HepG2 (cell line): ENCODE data around the gene MAML1. TPM values are rescaled to one million over a fixed set of nuclear protein-coding genes. Genes with fewer than 3 reads are reported as not detected.

Source experiments
- ATF1 ChIP-seq: IDR thresholded peaks from 2 replicates; pipeline ENCODE4 v1.6.1; 2016; ENCODE audit warnings: mild to moderate bottlenecking, control low read depth
- GATA4 ChIP-seq: sonication (generic); IDR thresholded peaks from 2 replicates; pipeline ENCODE4 v1.6.1; 2016; ENCODE audit warnings: antibody characterized with exemption, low read depth, borderline replicate concordance
- HES4 ChIP-seq: sonication (generic); formaldehyde crosslinking; IDR thresholded peaks from 2 replicates; pipeline ENCODE4 v1.9.0; 2021; ENCODE audit warnings: mild to moderate bottlenecking, missing genetic modification reagents, borderline replicate concordance
- HOXA3 ChIP-seq: sonication (generic); formaldehyde crosslinking; IDR thresholded peaks from 2 replicates; pipeline ENCODE4 v1.5.0; 2020; ENCODE audit warnings: missing genetic modification reagents
- TAF1 ChIP-seq: sonication (generic); formaldehyde crosslinking; IDR thresholded peaks from 2 replicates; pipeline ENCODE4 v1.4.0; 2020; ENCODE audit warnings: missing genetic modification reagents
- ZNF331 ChIP-seq: sonication (generic); formaldehyde crosslinking; IDR thresholded peaks from 2 replicates; pipeline ENCODE4 v1.4.0; 2020; ENCODE audit warnings: missing genetic modification reagents
- ZNF773 ChIP-seq: sonication (generic); formaldehyde crosslinking; IDR thresholded peaks from 2 replicates; pipeline ENCODE4 v1.4.0; 2020; ENCODE audit warnings: missing genetic modification reagents, borderline replicate concordance
- polyA plus RNA-seq, 8 experiments: library from polyadenylated mRNA; depleted of rRNA in 3 of 8; stranded (reverse) in 7 of 8; unstranded in 1 of 8; fragments of >200 nt; fragmentation: Illumina TruSeq in 4 of 8; extraction: Trizol in 4 of 8; gene quantifications; 2 replicates each; pipeline versions ENCODE4 v1.2.1 to v1.2.3, GENCODE V29; 2011 to 2016; ENCODE audit warnings: low read depth in 4 of 8, missing spikeins in 1 of 8, mixed read lengths in 1 of 8; ENCODE audit not compliant: insufficient read depth in 1 of 8
- total RNA-seq, 5 experiments: library from RNA; depleted of rRNA; stranded (reverse); fragments of >200 nt; fragmentation: Illumina TruSeq; extraction: Trizol; gene quantifications; 2 replicates each; pipeline ENCODE4 v1.2.3, GENCODE V29; 2016; ENCODE audit warnings: low read depth in 1 of 5
- TF ChIP-seq, protein P1 (sequence below): sonication (generic); formaldehyde crosslinking; IDR thresholded peaks from 2 replicates; pipeline ENCODE4 v1.4.0; 2020; ENCODE audit warnings: missing genetic modification reagents
- TF ChIP-seq, protein P2 (sequence below): sonication (generic); formaldehyde crosslinking; IDR thresholded peaks from 2 replicates; pipeline ENCODE4 v1.4.0; 2020; ENCODE audit warnings: missing genetic modification reagents
- TF ChIP-seq, protein P3 (sequence below): sonication (generic); formaldehyde crosslinking; IDR thresholded peaks from 2 replicates; pipeline ENCODE4 v1.4.0; 2020; ENCODE audit warnings: missing genetic modification reagents
- TF ChIP-seq, protein P4 (sequence below): IDR thresholded peaks from 2 replicates; pipeline ENCODE4 v1.6.1; 2018; ENCODE audit warnings: missing genetic modification reagents, mild to moderate bottlenecking, missing compliant biosample characterization
- TF ChIP-seq, protein P5 (sequence below): sonication (generic); formaldehyde crosslinking; IDR thresholded peaks from 2 replicates; pipeline ENCODE4 v1.5.0; 2020; ENCODE audit warnings: missing genetic modification reagents
- TF ChIP-seq, protein P6 (sequence below), 2 experiments: sonication (generic) in 1 of 2; formaldehyde crosslinking in 1 of 2; IDR thresholded peaks; 2 replicates each; pipeline versions ENCODE4 v1.5.1 to v1.6.1; 2011 to 2020; ENCODE audit warnings: borderline replicate concordance in 1 of 2, low read depth in 1 of 2, low read length in 1 of 2, mild to moderate bottlenecking in 1 of 2, missing genetic modification reagents in 1 of 2, moderate library complexity in 1 of 2

Gene MAML1
- total and polyA plus RNA-seq, 2 of the 13 experiments (the other 11 are each of a cell fraction or from before 2014, with no cell fraction given): 10.0 to 10.8 TPM

DNA sequence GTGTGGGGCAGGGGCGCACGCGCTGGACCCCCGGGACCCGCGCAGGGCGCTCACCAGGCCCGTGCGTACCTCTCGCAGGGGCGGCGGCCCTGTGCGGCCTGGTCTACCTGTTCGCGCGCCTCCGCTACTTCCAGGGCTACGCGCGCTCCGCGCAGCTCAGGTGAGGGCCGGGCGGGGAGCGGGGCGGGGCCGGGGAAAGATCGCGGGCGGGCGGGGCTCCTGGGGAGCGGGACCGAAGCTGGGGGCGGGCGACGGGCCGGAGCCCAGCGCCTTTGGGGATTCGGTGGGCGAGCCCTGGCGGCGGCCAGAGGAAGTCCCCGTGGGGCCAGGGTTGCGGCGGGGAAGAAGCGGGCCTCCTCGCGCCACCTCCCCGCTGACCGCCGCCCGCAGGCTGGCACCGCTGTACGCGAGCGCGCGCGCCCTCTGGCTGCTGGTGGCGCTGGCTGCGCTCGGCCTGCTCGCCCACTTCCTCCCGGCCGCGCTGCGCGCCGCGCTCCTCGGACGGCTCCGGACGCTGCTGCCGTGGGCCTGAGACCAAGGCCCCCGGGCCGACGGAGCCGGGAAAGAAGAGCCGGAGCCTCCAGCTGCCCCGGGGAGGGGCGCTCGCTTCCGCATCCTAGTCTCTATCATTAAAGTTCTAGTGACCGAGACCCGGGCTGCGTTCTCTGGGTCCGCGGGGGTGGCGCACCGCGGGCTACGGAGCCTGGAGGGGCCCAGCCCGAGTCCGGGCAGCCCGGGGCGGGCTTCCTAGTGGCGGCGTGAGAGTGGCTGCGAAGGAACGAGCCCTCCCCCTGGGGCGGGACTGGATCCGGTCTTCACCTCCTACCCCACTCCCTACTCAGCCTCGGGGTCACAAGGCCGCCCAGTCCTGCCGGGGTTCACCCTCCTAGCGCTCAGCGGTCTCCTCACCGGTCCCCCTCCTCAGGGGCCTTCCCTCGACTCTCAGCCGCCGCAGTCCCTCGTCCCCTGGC, 63.5 kb downstream of the MAML1 start (continued):
- TF ChIP-seq, protein P1, sequence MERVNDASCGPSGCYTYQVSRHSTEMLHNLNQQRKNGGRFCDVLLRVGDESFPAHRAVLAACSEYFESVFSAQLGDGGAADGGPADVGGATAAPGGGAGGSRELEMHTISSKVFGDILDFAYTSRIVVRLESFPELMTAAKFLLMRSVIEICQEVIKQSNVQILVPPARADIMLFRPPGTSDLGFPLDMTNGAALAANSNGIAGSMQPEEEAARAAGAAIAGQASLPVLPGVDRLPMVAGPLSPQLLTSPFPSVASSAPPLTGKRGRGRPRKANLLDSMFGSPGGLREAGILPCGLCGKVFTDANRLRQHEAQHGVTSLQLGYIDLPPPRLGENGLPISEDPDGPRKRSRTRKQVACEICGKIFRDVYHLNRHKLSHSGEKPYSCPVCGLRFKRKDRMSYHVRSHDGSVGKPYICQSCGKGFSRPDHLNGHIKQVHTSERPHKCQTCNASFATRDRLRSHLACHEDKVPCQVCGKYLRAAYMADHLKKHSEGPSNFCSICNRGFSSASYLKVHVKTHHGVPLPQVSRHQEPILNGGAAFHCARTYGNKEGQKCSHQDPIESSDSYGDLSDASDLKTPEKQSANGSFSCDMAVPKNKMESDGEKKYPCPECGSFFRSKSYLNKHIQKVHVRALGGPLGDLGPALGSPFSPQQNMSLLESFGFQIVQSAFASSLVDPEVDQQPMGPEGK (CRISPR knock-in tag): peak; percentile 43
- TF ChIP-seq, protein P2, sequence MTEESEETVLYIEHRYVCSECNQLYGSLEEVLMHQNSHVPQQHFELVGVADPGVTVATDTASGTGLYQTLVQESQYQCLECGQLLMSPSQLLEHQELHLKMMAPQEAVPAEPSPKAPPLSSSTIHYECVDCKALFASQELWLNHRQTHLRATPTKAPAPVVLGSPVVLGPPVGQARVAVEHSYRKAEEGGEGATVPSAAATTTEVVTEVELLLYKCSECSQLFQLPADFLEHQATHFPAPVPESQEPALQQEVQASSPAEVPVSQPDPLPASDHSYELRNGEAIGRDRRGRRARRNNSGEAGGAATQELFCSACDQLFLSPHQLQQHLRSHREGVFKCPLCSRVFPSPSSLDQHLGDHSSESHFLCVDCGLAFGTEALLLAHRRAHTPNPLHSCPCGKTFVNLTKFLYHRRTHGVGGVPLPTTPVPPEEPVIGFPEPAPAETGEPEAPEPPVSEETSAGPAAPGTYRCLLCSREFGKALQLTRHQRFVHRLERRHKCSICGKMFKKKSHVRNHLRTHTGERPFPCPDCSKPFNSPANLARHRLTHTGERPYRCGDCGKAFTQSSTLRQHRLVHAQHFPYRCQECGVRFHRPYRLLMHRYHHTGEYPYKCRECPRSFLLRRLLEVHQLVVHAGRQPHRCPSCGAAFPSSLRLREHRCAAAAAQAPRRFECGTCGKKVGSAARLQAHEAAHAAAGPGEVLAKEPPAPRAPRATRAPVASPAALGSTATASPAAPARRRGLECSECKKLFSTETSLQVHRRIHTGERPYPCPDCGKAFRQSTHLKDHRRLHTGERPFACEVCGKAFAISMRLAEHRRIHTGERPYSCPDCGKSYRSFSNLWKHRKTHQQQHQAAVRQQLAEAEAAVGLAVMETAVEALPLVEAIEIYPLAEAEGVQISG (CRISPR knock-in tag): peak; percentile 87
- no peak for TF ChIP-seq ATF1
- TF ChIP-seq HOXA3: peak; percentile 61
- TF ChIP-seq, protein P3, sequence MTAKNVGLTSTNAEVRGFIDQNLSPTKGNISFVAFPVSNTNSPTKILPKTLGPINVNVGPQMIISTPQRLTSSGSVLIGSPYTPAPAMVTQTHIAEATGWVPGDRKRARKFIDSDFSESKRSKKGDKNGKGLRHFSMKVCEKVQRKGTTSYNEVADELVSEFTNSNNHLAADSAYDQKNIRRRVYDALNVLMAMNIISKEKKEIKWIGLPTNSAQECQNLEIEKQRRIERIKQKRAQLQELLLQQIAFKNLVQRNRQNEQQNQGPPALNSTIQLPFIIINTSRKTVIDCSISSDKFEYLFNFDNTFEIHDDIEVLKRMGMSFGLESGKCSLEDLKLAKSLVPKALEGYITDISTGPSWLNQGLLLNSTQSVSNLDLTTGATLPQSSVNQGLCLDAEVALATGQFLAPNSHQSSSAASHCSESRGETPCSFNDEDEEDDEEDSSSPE: peak; percentile 57; the same call in 1 of the 2 replicates
- TF ChIP-seq TAF1 (CRISPR knock-in tag): no peak
- TF ChIP-seq ZNF773 (CRISPR knock-in tag): 0 out of 2 replicates have a peak, but pooled peaks have one; percentile 10
- TF ChIP-seq, protein P4, sequence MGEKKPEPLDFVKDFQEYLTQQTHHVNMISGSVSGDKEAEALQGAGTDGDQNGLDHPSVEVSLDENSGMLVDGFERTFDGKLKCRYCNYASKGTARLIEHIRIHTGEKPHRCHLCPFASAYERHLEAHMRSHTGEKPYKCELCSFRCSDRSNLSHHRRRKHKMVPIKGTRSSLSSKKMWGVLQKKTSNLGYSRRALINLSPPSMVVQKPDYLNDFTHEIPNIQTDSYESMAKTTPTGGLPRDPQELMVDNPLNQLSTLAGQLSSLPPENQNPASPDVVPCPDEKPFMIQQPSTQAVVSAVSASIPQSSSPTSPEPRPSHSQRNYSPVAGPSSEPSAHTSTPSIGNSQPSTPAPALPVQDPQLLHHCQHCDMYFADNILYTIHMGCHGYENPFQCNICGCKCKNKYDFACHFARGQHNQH (CRISPR knock-in tag): peak; percentile 2; the same call in 1 of the 2 replicates
- peak; percentile 34; the same call in 1 of the 2 replicates for TF ChIP-seq ZNF331
- peak; percentile 37 for TF ChIP-seq HES4 (CRISPR knock-in tag)
- TF ChIP-seq, protein P5, sequence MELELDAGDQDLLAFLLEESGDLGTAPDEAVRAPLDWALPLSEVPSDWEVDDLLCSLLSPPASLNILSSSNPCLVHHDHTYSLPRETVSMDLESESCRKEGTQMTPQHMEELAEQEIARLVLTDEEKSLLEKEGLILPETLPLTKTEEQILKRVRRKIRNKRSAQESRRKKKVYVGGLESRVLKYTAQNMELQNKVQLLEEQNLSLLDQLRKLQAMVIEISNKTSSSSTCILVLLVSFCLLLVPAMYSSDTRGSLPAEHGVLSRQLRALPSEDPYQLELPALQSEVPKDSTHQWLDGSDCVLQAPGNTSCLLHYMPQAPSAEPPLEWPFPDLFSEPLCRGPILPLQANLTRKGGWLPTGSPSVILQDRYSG (CRISPR knock-in tag): 0 out of 2 replicates have a peak, but pooled peaks have one; percentile 43
- TF ChIP-seq GATA4: no peak
- TF ChIP-seq, protein P6, sequence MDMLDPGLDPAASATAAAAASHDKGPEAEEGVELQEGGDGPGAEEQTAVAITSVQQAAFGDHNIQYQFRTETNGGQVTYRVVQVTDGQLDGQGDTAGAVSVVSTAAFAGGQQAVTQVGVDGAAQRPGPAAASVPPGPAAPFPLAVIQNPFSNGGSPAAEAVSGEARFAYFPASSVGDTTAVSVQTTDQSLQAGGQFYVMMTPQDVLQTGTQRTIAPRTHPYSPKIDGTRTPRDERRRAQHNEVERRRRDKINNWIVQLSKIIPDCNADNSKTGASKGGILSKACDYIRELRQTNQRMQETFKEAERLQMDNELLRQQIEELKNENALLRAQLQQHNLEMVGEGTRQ (IDR thresholded peaks at IDR 0.05; ENCODE audit: low read depth, low read length): no peak
- TF ChIP-seq, protein P6 (CRISPR knock-in tag; IDR thresholded peaks at IDR 0.05; ENCODE audit: borderline replicate concordance): no peak
